ENCODE results near the gene BAD.

DNA sequence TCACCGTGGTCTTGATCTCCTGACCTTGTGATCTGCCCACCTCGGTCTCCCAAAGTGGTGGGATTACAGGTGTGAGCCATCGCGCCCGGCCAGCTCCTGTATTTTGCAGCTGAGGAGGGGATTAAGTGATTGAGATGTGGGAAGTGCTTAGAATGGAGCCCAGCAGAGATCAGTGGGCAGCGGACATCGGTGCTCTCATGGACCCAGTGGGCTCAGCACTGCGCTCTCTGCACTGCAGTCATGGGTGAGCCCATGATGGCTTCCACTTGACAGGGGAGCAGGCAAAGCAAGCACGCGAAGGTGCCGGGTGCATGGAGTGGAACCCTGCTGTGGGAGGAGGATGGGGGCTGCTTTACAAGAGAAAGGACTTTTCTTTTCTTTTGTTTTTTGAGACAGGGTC, 46.4 kb upstream of the BAD start:
- TF ChIP-seq, protein P1, sequence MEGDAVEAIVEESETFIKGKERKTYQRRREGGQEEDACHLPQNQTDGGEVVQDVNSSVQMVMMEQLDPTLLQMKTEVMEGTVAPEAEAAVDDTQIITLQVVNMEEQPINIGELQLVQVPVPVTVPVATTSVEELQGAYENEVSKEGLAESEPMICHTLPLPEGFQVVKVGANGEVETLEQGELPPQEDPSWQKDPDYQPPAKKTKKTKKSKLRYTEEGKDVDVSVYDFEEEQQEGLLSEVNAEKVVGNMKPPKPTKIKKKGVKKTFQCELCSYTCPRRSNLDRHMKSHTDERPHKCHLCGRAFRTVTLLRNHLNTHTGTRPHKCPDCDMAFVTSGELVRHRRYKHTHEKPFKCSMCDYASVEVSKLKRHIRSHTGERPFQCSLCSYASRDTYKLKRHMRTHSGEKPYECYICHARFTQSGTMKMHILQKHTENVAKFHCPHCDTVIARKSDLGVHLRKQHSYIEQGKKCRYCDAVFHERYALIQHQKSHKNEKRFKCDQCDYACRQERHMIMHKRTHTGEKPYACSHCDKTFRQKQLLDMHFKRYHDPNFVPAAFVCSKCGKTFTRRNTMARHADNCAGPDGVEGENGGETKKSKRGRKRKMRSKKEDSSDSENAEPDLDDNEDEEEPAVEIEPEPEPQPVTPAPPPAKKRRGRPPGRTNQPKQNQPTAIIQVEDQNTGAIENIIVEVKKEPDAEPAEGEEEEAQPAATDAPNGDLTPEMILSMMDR (IDR thresholded peaks at IDR 0.05) = no peak
- TF ChIP-seq EZH2 (IDR thresholded peaks at IDR 0.05; ENCODE audit: borderline replicate concordance, insufficient read depth, low read depth, low read length, poor library complexity, severe bottlenecking) = no peak

All from B cell (primary cell).